PC-3 (cell line): ENCODE data around the gene CDH4. TPM values are rescaled to one million over a fixed set of nuclear protein-coding genes. Genes with fewer than 3 reads are reported as not detected.

Experiments
- ATAC-seq: fragments of 200-7000 bp; cut with Tn5 transposase; 2 replicates; pipeline ENCODE4 v1.9.1; 2020; ENCODE audit warnings: mild to moderate bottlenecking, moderate library complexity
- BruUV-seq: library from RNA; stranded (reverse); fragments of 400-500 nt; replicated peaks from 2 replicates; lab custom pipeline; 2021; lab: Mats Ljungman, UMichigan
- CTCF ChIA-PET: fragments of 300-600 bp; sonication (Branson Sonifier 250); formaldehyde crosslinking; loops from one replicate; lab custom pipeline; 2022; ENCODE audit warnings: antibody characterized with exemption; lab: Charles Lee
- POLR2A ChIA-PET: fragments of 300-600 bp; sonication (Branson Sonifier 250); formaldehyde crosslinking; loops from one replicate; lab custom pipeline; 2022; ENCODE audit warnings: antibody characterized with exemption; ENCODE audit not compliant: unreplicated experiment; lab: Charles Lee
- DNase-seq: peaks from one replicate; pipeline ENCODE4 v3.0.0-alpha.2; 2015
- H2AFZ ChIP-seq: fragments of 300-600 bp; sonication (generic); 2 replicates; pipeline ENCODE4 v1.6.0; 2016; ENCODE audit warnings: antibody characterized with exemption, low read length
- H3F3A ChIP-seq: fragments of 300-600 bp; sonication (generic); one replicate; pipeline ENCODE4 v1.6.0; 2017; ENCODE audit warnings: antibody characterized with exemption, low read length, control low read depth, mild to moderate bottlenecking; ENCODE audit not compliant: unreplicated experiment
- H3K27ac ChIP-seq: fragments of 300-600 bp; sonication (generic); 2 replicates; pipeline ENCODE4 v1.5.1; 2016; ENCODE audit warnings: mild to moderate bottlenecking, low read length
- H3K27me3 ChIP-seq: fragments of 300-600 bp; sonication (generic); 2 replicates; pipeline ENCODE4 v1.6.1; 2016; ENCODE audit warnings: low read length, mixed read lengths
- H3K36me3 ChIP-seq: fragments of 300-600 bp; sonication (generic); 2 replicates; pipeline ENCODE4 v1.6.1; 2016; ENCODE audit warnings: low read depth, mixed run types, low read length, mixed read lengths
- H3K4me1 ChIP-seq: fragments of 300-600 bp; sonication (generic); 2 replicates; pipeline ENCODE4 v1.5.1; 2016; ENCODE audit warnings: low read length; ENCODE audit not compliant: insufficient read depth
- H3K4me2 ChIP-seq: fragments of 300-600 bp; sonication (generic); 2 replicates; pipeline ENCODE4 v1.6.0; 2016; ENCODE audit warnings: low read length
- H3K4me3 ChIP-seq: fragments of 300-600 bp; sonication (generic); 2 replicates; pipeline ENCODE4 v1.5.1; 2016; ENCODE audit warnings: mild to moderate bottlenecking, low read length, mixed read lengths
- H3K79me2 ChIP-seq: fragments of 300-600 bp; sonication (generic); 2 replicates; pipeline ENCODE4 v1.6.1; 2017; ENCODE audit warnings: low read length, mixed read lengths
- H3K9ac ChIP-seq: fragments of 300-600 bp; sonication (generic); 2 replicates; pipeline ENCODE4 v1.6.0; 2016; ENCODE audit warnings: mild to moderate bottlenecking, low read length
- H3K9me2 ChIP-seq: fragments of 300-600 bp; sonication (generic); replicated peaks from 2 replicates; pipeline ENCODE4 v1.6.1; 2016; ENCODE audit warnings: mixed run types, low read length, mixed read lengths
- H3K9me3 ChIP-seq: fragments of 300-600 bp; sonication (generic); 2 replicates; pipeline ENCODE4 v1.6.1; 2016; ENCODE audit warnings: low read length, mixed read lengths
- H4K20me1 ChIP-seq: fragments of 300-600 bp; sonication (generic); 2 replicates; pipeline ENCODE4 v1.6.1; 2016; ENCODE audit warnings: low read length, mixed read lengths
- EZH2 ChIP-seq: fragments of 300-600 bp; sonication (generic); IDR thresholded peaks from one replicate; pipeline ENCODE4 v1.6.1; 2017; ENCODE audit warnings: antibody characterized with exemption, mild to moderate bottlenecking, low read length; ENCODE audit not compliant: unreplicated experiment
- EZH2phosphoT487 ChIP-seq: fragments of 300-600 bp; sonication (generic); IDR thresholded peaks from 2 replicates; pipeline ENCODE4 v1.6.1; 2018; ENCODE audit warnings: mild to moderate bottlenecking, antibody characterized with exemption, low read length, borderline replicate concordance
- intact Hi-C: fragments of 100-400 bp; cut with micrococcal nuclease; formaldehyde crosslinking; loops from 2 replicates; pipeline ENCODE4 v1.9.0; 2023
- total RNA-seq: library from RNA; depleted of rRNA; stranded (reverse); fragments of >200 nt; gene quantifications from 2 replicates; pipeline ENCODE4 v1.2.3, GENCODE V29; 2014
- TF ChIP-seq, protein P1 (sequence below): fragments of 300-600 bp; sonication (generic); conservative IDR thresholded peaks from 2 replicates; pipeline ENCODE4 v1.5.1; 2017; ENCODE audit warnings: antibody characterized with exemption, low read depth, mild to moderate bottlenecking, low read length

Gene CDH4
- total RNA-seq, 1 experiment from 2014 or later = not detected

DNA sequence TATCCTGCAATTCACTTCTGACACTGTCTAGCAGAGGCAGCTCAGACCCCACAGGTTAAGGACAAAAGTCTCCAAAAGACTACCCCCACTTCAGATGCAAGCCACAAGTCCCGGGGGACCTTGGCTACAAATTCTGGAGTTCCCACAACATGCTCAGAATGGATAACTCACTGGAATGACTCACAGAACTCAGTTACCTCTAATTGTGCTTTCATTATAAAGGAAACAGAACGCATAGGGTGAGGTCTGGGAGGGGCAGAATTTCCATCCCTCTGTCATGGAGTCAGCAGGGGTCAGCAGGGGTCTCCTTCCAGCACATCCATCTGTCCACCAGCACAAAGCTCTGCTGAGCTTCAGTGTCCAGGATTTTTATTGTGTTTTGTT is 184.2 kb downstream of the CDH4 start:
- DNase-seq (no peak), ATAC-seq (no peak)
- no peak overlapping the region for H3K4me3 ChIP-seq
- no peaks in the 10 kb centered on the region for H3K9me3 ChIP-seq
- H4K20me1 ChIP-seq = no peaks in the 10 kb centered on the region
- H3K27ac ChIP-seq = no peak overlapping the region
- no peaks in the 10 kb centered on the region for H3K36me3 ChIP-seq
- ChIA-PET POLR2A (no interaction called here), CTCF (no interaction called here)
- H3K4me1 ChIP-seq = no peaks in the 10 kb centered on the region
- H3K4me2 ChIP-seq = no peak overlapping the region
- H3K79me2 ChIP-seq = no peaks in the 10 kb centered on the region
- H3K9me2 ChIP-seq = no peaks in the 10 kb centered on the region
- no peaks in the 10 kb centered on the region for H3F3A ChIP-seq
- intact Hi-C loops = no loop called here
- no TSS peak for BruUV-seq
- TF ChIP-seq EZH2phosphoT487 (no peak), EZH2 (no peak)
- TF ChIP-seq, protein P1, sequence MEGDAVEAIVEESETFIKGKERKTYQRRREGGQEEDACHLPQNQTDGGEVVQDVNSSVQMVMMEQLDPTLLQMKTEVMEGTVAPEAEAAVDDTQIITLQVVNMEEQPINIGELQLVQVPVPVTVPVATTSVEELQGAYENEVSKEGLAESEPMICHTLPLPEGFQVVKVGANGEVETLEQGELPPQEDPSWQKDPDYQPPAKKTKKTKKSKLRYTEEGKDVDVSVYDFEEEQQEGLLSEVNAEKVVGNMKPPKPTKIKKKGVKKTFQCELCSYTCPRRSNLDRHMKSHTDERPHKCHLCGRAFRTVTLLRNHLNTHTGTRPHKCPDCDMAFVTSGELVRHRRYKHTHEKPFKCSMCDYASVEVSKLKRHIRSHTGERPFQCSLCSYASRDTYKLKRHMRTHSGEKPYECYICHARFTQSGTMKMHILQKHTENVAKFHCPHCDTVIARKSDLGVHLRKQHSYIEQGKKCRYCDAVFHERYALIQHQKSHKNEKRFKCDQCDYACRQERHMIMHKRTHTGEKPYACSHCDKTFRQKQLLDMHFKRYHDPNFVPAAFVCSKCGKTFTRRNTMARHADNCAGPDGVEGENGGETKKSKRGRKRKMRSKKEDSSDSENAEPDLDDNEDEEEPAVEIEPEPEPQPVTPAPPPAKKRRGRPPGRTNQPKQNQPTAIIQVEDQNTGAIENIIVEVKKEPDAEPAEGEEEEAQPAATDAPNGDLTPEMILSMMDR = no peak
- H3K9ac ChIP-seq = no peak overlapping the region
- H3K27me3 ChIP-seq = peaks cover 45% of the 10 kb centered on the region
- H2AFZ ChIP-seq = no peak overlapping the region

DNA sequence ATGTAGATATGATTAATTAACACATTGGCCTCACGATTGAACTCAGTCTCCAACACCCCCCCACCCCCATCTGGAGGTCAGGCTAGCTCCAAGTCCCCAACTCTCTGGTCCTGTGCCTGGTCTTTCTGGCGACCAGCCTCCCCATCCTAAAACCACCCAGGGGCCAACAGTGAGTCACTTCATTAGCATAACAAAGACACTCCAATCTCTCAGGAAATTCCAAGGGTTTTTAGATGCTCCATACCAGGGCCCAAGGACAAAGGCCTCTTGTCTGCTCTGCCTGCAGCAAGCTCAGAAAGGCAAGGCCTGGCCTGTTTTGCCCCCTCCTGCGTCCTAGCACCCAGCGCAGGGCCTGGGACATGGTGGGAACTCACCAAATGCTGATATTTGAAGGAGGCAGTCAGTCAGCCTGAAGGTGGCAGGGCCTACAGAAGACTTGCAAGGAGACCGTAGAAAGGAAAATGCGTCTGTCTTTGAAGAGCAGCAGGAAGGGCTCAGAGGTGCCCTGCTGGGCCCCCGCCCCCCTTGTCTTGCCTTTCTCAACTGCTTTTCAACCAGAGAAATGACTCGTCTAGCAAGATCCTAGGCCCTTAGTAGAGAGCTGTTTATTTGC is 184.7 kb downstream of the CDH4 start:
- Histone ChIP-seq H3K27ac (no peak overlapping the region), H3K9me3 (no peaks in the 10 kb centered on the region), H2AFZ (no peak overlapping the region), H3K36me3 (no peaks in the 10 kb centered on the region), H4K20me1 (no peaks in the 10 kb centered on the region), H3K79me2 (no peaks in the 10 kb centered on the region), H3K27me3 (peaks cover 49% of the 10 kb centered on the region), H3F3A (no peaks in the 10 kb centered on the region), H3K9me2 (no peaks in the 10 kb centered on the region), H3K9ac (no peak overlapping the region), H3K4me2 (no peak overlapping the region), H3K4me1 (no peaks in the 10 kb centered on the region), H3K4me3 (no peak overlapping the region)
- ChIA-PET CTCF (no interaction called here), POLR2A (no interaction called here)
- ATAC-seq = no peak
- TF ChIP-seq EZH2 = no peak
- TF ChIP-seq, protein P1 = no peak
- TF ChIP-seq EZH2phosphoT487 = no peak
- intact Hi-C loops = no loop called here
- BruUV-seq = no TSS peak
- DNase-seq = no peak

DNA sequence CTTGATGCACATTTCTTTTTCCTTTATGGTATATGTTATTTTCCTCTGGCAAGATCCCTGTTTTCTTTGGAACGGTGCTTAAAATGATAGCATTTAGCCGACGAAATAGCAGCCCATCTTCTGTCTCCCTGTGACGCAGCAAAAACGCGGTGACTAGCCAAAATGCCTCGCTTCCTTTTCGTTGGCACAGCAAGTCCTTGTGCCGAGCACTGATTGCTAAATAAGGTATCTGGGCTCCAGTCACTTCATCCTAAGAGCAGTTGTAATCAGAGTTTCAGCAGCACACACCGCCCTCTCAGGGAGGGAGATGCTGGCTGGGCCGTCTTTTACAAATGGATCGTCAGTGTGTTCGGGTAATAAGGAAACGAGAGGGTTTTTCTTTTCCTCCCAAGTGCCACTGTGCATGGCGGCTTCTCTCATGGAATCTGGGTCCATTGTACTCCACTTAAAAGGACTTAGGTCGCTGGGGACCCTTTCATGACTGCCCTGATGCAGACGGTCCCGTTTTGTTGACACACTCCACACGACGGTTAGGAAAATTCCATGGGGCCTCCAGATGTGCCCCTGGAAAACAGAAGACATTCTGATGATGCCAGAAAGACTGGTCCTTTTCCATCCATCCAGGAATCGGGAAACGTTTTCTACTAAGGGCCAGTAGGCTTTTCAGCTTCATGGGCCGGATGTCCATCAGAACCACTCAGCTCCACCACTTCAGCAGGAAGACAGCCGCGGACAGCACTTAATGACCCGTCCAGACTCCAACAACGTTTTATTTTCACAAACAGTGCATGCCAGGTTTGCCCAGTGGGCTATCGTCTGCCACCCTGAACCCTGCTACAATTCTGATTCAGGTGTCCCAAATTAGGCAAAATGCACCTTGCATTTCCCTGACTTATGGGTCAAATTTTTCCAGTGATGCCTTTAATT is 185.5 kb downstream of the CDH4 start:
- H3K79me2 ChIP-seq = no peaks in the 10 kb centered on the region
- H3K9ac ChIP-seq = no peak overlapping the region
- no peak overlapping the region for H3K4me3 ChIP-seq
- no peaks in the 10 kb centered on the region for H3K4me1 ChIP-seq
- no peaks in the 10 kb centered on the region for H3F3A ChIP-seq
- H2AFZ ChIP-seq = no peak overlapping the region
- TF ChIP-seq EZH2phosphoT487 (no peak), EZH2 (no peak)
- TF ChIP-seq, protein P1 = no peak
- DNase-seq = no peak
- no TSS peak for BruUV-seq
- H3K36me3 ChIP-seq = no peaks in the 10 kb centered on the region
- intact Hi-C loops = no loop called here
- no peaks in the 10 kb centered on the region for H3K9me3 ChIP-seq
- ChIA-PET POLR2A (no interaction called here), CTCF (no interaction called here)
- no peaks in the 10 kb centered on the region for H4K20me1 ChIP-seq
- ATAC-seq = no peak
- no peaks in the 10 kb centered on the region for H3K9me2 ChIP-seq
- no peak overlapping the region for H3K27ac ChIP-seq
- H3K4me2 ChIP-seq = no peak overlapping the region
- H3K27me3 ChIP-seq = peaks cover 49% of the 10 kb centered on the region; the same call in 1 of the 2 replicates
